Stimulated activated CD8-positive, alpha-beta memory T cell treated with anti-CD3 and anti-CD28 coated beads, Interleukin-7, amount 100 ng/mL, for 48 hours (primary cell): ENCODE results near the gene SLC35C1.
"Not testable (repeated sequence)": the region's sequence is repeated elsewhere in the genome, so short reads cannot be mapped to it uniquely, and the experiment has no call there.

Source experiments
- DNase-seq, 2 donors: peaks; one replicate each; pipeline ENCODE4 v3.0.0-alpha.2; 2020; ENCODE audit warnings: low read depth in 1 of 2; ENCODE audit errors: extremely low read depth in 1 of 2

Gene SLC35C1

DNA sequence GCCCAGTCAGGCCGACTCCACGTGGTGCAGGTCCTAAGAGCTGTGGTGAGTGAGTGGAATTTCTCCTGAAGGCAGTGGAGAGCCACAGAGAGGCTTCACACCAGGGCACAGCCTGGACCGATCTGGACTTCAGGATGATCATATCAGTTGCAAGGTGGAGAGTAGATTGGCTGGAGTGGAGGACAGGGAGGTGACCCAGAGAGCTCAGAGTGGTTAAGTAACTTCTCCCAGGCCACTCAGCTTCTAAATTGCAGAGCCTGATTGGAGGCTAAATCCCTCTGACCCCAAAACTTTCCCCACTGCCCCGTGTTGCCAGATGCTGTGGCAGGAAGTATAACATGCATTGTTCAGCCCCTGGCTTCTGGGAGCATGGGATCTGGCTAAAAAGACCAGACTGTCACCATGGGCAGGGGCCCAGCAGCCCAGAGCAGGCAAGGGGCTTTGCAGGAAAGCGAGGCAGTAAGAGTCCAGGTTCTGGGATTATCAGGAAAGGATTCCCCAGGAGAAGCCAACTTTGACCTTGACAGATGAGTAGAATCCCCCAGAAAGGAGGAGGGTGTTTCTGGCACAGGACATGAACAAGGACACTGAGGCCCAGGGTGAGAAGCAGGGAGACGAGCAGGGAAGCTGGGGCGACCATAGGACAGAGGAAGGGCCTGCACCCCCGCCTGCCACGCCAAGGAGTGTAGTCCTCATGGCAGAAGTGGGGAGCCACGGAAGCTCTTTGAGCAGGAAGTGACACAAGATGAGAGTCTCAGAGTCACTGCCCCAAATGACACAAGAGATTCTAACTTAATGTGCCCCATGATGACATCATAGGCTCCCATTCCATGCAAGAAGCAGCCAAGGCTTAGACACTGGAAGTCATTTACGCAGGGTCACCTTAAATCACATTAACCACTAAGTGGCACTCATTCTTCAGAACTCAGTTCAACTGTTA, 4.8 kb downstream of the SLC35C1 start:
- no peak for DNase-seq

DNA sequence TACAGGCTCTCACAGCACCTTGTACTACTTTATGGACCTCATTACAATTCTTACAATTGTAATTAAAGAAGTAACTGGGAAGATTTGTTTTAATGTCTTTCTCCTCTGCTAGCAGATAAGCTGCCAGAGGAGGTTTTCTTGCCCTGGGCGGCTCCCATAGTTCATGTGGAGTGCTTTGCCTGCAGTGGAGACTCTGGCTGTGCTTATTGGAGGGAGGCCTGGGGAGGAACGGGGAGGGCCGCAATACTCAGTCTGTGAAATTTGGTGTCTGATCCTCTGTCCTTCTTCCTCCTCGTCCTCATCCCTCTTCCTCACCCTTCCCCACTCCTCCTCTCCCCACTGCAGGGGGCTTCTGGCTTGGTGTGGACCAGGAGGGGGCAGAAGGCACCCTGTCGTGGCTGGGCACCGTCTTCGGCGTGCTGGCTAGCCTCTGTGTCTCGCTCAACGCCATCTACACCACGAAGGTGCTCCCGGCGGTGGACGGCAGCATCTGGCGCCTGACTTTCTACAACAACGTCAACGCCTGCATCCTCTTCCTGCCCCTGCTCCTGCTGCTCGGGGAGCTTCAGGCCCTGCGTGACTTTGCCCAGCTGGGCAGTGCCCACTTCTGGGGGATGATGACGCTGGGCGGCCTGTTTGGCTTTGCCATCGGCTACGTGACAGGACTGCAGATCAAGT, 5.6 kb downstream of the SLC35C1 start:
- DNase-seq = no peak

DNA sequence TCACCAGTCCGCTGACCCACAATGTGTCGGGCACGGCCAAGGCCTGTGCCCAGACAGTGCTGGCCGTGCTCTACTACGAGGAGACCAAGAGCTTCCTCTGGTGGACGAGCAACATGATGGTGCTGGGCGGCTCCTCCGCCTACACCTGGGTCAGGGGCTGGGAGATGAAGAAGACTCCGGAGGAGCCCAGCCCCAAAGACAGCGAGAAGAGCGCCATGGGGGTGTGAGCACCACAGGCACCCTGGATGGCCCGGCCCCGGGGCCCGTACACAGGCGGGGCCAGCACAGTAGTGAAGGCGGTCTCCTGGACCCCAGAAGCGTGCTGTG, 6.1 kb downstream of the SLC35C1 start:
- DNase-seq = no peak

DNA sequence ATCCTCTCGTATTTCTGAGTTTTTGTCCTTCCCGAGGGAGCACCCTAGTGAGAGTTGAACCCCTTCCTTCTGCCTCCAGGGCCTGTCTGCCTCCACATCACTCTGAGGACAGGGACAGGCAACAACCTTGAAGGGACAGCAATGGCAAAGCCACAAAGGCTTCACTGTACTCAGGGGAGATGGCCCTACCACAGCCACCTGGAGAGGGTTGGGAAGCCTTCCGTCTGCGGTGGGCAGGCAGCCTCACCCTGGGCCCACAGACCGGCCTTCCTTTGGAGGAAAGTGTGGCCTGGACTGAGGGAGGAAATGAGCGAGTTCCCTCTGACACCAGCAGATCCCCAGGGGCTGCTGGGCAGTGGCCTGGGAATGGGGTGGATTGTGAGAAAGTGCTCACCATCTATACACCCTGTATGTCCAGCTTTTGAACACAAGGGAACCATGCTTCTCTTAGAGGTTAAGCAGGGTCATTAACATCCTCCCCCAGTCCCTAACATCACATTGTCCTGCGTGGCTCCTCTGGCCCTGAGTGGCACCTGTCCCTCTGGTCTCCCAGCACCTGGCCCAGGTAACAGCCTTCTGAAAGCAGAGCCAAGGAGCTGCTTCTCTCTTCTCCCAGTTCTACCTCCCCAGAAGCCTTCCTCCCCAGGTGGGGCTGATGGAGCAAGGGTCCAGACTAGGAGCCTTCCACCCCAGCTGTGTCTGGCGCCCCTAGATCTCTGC, 6.8 kb downstream of the SLC35C1 start:
- DNase-seq = no peak

DNA sequence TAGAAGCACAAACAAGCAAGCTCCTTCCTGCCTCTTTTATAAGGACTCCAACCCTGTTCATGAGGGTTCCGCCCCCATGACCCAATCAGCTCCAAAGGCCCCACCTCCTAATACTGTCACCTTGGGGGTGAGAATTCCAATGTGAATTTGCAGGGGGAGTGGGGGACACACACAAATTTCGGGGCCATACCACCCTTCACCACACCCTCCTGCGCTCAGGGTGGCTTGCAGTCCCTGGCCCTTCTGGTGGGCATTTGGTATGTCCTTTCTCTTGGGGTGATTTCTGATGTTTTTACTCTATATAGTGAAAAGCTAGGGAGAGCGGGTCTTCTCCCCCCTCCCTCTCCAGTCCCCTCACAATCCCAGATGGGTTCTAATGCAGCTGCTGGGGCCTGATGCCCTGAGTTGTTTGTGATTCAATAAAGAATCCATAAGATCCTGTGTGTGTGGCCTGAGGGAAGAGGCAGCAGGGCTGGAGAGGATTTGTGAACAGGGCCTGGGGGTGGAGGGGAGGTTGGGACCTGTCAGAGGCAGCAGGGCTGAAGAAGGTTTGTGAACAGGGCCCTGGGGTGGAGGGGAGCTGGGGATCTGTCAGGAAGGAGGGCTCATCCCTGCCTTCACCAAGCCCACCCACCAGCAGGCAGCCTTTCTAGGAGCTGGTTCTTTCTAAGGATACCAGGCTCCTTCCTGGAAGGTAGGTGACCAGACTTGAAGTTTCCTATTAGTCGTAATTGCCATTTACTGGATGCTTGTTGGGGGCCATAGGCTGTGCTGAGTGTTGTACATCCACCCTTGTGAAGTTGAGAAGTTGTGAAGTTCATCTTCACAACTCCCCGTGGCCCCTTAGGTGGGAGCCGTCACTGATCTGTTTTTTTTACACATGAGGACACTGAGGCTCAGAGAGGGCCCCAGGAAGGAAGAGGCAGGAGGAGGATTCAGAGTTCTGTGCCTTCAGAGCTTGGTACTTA, 7.9 kb downstream of the SLC35C1 start:
- DNase-seq = no peak

DNA sequence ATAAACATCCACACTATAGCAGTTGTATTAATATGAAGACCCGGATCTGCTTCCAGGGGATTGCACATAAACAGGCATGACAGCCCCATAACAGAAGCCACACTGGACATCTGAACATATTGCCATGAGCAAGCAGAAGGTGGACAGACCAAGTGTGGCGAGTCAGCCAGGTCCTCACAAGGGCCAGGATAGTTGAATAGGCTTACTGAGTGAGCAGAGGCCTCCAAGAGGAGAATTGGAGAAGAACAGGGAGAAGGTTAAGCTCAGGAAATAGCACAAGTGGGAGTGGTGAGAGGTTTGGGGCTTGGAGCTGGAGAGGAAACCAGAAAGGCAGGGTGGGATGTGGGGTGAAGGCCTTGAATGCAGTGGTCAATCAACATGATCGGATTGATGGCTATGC, 10.8 kb downstream of the SLC35C1 start:
- no peak for DNase-seq

DNA sequence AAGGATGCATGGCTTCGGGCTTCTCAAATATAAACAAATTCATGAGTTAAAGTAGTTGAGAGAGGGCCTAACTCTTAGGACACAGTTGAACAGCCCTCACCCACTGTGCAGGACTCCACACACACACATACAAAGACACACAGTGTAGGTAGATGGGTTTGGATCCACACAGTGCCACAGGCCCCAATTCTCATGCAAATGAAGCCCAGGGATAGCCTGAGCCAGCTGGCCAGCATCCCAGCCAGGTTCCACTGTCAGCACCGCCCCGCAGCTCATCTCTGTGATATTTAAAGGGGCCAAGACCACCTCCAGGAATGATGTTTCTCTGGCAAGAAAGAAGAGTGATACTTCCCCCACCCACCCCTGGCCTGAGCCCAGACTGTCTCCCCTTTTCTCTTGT, 11.7 kb downstream of the SLC35C1 start:
- DNase-seq = no peak

DNA sequence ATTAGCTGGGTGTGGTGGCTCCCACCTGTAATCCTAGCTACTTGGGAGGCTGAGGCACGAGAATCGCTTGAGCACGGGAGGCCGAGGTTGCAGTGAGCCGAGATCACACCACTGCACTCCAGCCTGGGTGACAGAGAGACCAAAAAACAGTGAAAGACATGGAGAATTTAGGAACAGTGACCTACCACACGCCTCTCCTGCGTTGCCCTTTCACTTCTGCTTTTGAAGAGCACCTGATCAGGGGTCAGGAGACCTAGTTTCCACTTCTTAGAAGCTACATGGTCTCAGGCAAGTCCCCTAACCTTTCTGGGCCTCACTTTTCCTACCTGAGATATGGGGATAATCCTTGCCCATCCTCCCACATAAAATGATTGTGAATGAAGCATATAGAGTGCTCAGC, 12.2 kb downstream of the SLC35C1 start:
- no peak for DNase-seq

DNA sequence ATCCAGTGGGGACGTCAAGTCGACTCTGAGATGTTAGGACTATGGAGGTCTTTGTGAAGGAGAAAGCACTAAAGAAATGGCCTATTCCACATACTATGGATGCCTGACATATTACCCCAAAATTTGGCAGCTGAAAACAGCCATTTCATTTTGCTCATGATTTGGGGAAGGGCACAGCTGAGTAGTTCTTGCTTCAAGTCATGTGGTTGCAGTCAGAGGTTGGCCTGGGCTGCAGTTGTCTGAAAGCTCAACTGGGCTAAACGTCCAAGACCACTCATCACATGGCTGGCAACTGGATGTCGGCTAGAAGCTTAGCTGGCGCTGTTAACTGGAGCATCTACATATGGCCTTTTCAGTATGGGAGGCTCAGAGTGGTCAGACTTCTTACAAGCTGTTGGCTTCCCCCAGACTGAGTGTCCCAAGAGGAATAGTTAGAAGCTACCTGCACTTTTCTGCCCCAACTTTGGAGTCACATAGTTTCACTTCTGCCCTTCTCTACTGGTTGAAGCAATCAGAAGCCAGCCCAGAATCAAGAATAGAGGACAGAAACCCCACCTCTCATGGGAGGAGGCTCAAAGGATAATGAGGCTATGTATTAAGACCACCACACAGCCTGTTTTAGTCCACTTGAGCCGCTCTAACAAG, 14.1 kb downstream of the SLC35C1 start:
- no peak for DNase-seq

DNA sequence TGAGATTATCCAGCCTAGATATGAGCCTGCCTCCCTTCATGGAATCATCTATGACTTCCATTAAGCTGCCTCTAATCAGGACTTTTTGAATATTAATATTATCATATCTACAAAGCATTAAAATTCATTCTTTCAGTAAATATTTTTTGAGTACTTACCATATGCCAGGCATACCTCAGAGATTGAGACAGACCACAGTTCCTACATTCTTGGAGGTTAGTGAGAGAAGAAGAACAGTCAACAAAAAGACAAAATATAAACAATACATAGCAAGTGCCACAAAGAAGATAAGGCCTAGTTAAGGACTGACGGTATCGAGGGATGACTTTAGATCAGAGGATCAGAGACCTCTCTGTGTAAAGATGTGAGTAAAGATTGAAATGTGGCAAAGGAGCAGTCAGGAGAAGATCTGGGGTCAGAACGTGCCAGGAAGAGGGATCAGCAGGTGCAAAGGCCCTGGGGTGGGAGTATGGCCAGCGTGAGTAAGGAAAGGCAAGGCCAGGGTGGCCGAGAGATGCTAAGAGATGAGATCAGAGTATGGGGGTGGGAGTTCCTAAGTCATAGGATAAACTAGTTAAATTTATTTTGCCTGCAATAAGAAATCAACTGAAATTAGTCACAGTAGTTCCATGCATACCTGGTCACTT, 15.4 kb downstream of the SLC35C1 start:
- DNase-seq = no peak

DNA sequence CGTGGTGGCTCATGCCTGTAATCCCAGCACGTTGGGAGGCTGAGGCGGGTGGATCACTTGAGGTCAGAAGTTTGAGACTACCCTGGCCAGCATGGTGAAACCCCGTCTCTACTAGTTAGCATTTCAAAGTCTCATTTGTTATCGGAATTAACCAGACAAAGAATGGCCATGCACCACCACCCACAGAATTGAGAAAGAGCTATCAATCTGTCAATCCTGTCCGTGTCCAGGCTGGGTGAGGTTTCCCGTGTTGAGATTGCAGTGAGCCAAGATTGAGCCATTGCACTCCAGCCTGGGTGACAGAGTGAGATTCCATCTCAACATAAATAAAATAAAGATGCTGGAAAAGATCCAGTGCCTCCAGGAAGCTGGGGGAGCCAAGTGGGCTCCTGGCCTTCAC, 21.5 kb downstream of the SLC35C1 start:
- DNase-seq = not testable (repeated sequence)

DNA sequence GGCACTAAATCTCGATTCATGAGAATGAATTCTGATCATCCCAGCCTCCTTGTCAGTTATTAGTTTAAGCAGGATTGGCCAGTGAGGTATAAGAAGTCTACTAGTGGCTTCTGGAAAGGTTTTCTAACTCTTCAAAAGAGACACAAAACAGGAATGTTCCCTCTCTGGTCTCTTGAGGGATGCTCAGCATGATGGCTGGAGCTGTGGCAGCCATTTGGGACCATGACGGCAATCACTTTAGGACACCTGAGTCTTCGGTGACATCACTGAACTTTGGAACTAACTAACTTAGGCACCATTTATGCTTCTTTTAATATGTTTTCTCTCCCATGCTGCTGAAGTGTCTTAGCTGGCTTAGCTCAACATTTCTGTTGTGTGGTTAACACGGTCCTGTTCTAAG, 22.2 kb downstream of the SLC35C1 start:
- no peak for DNase-seq

DNA sequence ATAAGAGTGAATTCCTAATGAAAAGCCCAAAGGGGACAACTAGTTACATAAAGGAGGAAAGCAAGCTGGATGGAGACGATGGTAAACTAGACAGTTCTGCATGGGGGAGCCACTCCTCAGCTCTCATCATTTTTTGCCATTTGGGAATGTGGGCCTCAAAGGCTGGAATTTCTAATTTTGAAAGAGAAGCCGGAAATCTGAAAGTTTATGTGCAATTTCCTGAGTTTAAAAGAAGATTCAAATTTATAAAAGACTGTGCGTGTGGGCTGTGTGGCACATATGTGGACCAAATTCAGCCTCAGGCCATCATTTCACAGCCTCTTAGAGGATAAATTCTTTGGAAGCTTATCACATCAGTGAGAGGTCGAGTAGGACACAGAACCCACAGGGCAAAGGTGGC, 24.0 kb downstream of the SLC35C1 start:
- no peak for DNase-seq

DNA sequence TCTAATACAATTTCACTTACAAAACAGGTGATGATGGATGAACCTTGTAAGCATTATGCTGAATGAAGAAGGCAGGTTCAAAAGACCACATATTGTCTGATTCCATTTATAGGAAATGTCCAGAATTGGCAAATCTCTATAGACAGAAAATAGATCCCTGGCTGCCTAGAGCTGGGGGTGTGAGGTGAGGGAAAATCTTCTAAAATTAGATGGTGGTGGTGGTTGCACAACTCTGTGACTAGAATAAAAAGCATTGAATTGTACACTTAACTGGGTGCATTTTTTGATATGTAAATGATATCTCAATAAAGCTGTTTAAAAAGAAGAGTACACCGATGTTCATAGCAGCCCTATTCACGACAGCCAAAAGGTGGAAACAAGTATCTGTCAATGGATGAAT, 25.6 kb downstream of the SLC35C1 start:
- DNase-seq = no peak

DNA sequence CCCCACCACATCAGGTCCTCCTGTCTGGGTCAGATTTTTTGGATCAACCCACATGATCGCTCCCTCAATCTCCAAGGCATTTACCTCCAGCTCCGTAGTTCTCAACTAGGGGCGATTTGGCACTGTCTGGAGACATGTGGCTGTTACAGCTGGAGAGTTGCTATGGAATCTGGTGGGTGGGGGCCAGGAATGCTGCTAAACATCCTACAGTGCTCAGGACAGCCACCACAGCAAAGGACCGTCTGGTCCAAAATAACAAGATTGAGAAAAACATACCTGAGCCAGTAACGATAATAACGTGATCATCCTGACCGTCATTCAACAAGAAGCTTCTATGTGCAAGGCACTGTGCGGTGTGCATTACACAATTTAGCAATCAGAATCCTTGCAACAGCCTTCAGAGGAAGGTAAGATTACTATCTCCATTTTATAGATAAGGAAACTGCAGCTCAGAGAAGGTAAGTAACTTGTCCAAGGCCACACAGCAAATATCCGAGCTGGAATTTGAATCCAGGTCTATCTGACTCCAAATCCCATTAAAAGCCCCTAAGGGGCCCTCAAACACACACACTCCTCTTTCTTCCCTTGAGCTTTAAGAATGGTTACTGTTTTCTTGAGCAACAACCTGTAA, 28.0 kb downstream of the SLC35C1 start:
- no peak for DNase-seq

DNA sequence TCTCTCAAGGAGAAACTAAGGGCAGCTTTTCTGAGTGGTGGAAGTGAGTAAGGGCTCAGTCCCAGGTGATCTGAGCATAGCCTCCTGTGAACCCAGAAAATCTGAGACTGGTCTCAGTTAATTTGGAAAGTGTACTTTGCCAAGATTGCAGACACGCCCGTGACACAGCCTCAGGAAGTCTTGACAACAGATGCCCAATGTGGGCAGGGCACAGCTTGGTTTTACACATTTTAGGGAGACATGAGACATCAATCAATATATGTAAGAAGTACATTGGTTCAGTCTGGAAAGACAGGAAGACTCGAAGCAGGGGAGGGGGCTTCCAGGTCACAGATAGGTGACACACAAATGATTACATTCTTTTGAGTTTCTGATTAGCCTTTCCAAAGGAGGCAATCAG, 28.8 kb downstream of the SLC35C1 start:
- no peak for DNase-seq

DNA sequence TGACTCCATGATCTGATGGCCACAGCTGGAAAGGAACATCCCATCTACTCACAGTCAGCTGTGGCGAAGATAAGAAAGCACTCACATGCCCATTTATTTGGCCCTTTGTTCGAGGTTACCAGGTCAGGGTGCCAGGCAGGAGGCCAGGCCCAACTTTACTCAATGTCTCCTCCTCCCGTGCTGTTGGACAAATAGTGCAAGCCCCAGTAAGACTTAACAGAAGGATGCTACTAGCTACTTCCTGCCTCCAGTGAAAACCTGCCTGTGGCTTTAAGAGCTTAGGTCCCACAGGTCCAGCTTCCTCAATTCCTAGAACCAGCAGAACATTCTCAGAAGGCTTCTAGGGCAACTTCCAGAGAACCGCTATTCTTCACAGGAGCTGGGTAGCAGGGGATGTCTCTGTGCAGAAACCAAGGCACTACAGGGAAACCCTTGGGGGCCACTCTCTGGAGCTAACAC, 29.4 kb downstream of the SLC35C1 start:
- DNase-seq = no peak

DNA sequence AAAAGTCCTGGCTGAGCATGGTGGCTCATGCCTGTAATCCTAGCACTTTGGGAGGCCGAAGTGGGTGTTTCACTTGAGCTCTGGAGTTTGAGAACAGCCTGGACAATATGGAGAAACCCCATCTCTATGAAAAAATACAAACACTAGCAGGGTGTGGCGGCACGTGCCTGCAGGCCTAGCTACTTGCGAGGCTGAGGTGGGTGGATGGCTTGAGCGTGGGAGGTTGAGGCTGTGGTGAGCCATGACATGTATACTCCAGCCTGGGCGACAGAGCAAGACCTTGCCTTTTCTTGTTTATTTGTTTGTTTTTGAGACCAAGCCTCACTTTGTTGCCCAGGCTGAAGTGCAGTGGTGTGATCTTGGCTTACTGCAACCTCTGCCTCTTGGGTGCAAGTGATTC, 34.3 kb downstream of the SLC35C1 start:
- DNase-seq = no peak

DNA sequence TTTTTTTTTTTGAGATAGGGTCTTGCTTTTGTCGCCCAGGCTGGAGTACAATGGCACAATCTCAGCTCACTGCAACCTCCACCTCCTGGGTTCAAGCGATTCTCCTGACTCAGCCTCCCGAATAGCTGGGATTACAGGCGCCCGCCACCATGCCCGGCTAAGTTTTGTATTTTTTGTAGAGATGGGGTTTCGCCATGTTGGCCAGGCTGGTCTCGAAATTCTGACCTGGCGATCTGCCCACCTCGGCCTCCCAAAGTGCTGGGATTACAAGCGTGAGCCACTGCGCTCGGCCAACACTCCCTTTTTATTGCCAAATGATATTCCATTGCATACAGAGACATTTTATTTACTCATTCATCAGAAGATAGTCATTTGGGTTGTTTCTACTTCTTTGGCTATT, 35.3 kb downstream of the SLC35C1 start:
- DNase-seq = not testable (repeated sequence)
